Neural progenitor cell (in vitro differentiated cells): ENCODE data around the gene S100G. TPM values are rescaled to one million over a fixed set of nuclear protein-coding genes. Genes with fewer than 3 reads are reported as not detected.

Experiments used
- DNase-seq: peaks from one replicate; pipeline ENCODE4 v3.0.0-alpha.2; 2016; ENCODE audit warnings: low spot score
- H2AFZ ChIP-seq: fragments of 200-600 bp; sonication (generic); replicated peaks from 2 replicates; pipeline ENCODE4 v1.6.1; 2016; ENCODE audit warnings: antibody characterized with exemption
- H3F3A ChIP-seq: fragments of 200-600 bp; sonication (generic); 2 replicates; pipeline ENCODE4 v1.6.1; 2016; ENCODE audit warnings: antibody characterized with exemption, low read depth
- H3K27ac ChIP-seq: fragments of 200-600 bp; sonication (generic); 2 replicates; pipeline ENCODE4 v1.5.1; 2016; ENCODE audit warnings: mild to moderate bottlenecking
- H3K27me3 ChIP-seq: fragments of 200-600 bp; sonication (generic); 2 replicates; pipeline ENCODE4 v1.6.1; 2016; ENCODE audit warnings: mild to moderate bottlenecking, moderate library complexity
- H3K36me3 ChIP-seq: fragments of 200-600 bp; sonication (generic); 2 replicates; pipeline ENCODE4 v1.5.1; 2016
- H3K4me1 ChIP-seq: fragments of 200-600 bp; sonication (generic); 2 replicates; pipeline ENCODE4 v1.6.1; 2016; ENCODE audit warnings: mixed run types
- H3K4me2 ChIP-seq: fragments of 200-600 bp; sonication (generic); 2 replicates; pipeline ENCODE4 v1.6.1; 2016
- H3K4me3 ChIP-seq: fragments of 200-600 bp; sonication (generic); 2 replicates; pipeline ENCODE4 v1.5.1; 2016
- H3K79me2 ChIP-seq: fragments of 200-600 bp; sonication (generic); 2 replicates; pipeline ENCODE4 v1.6.1; 2016; ENCODE audit warnings: low read depth
- H3K9ac ChIP-seq: fragments of 200-600 bp; sonication (generic); 2 replicates; pipeline ENCODE4 v1.6.1; 2016
- H3K9me3 ChIP-seq: fragments of 200-600 bp; sonication (generic); 2 replicates; pipeline ENCODE4 v1.5.1; 2016; ENCODE audit warnings: low read depth
- H4K20me1 ChIP-seq: fragments of 200-600 bp; sonication (generic); 2 replicates; pipeline ENCODE4 v1.6.1; 2016; ENCODE audit warnings: low read depth
- H3K27ac Mint-ChIP-seq: 3 replicates; pipeline ENCODE4 v1.8.0; 2021; ENCODE audit warnings: mixed read lengths
- H3K27me3 Mint-ChIP-seq: 2 replicates; pipeline ENCODE4 v1.8.0; 2022; ENCODE audit warnings: low read depth, mild to moderate bottlenecking, inconsistent platforms, moderate library complexity, mixed read lengths; ENCODE audit not compliant: insufficient read depth
- H3K36me3 Mint-ChIP-seq: 3 replicates; pipeline ENCODE4 v1.8.0; 2021; ENCODE audit warnings: mixed read lengths
- H3K4me1 Mint-ChIP-seq: 3 replicates; pipeline ENCODE4 v1.8.0; 2021; ENCODE audit warnings: mixed read lengths
- H3K4me3 Mint-ChIP-seq: 3 replicates; pipeline ENCODE4 v1.8.0; 2021; ENCODE audit warnings: mild to moderate bottlenecking, moderate library complexity, mixed read lengths
- H3K9me3 Mint-ChIP-seq: 3 replicates; pipeline ENCODE4 v1.8.0; 2020; ENCODE audit warnings: mixed read lengths
- CTCF ChIP-seq: fragments of 200-600 bp; sonication (generic); IDR thresholded peaks from 2 replicates; pipeline ENCODE4 v1.5.1; 2017; ENCODE audit warnings: antibody characterized with exemption, mild to moderate bottlenecking
- EZH2 ChIP-seq: fragments of 200-600 bp; sonication (generic); IDR thresholded peaks from 2 replicates; pipeline ENCODE4 v1.6.1; 2017; ENCODE audit warnings: antibody characterized with exemption, mild to moderate bottlenecking, moderate library complexity
- EZH2phosphoT487 ChIP-seq: fragments of 200-600 bp; sonication (generic); IDR thresholded peaks from 2 replicates; pipeline ENCODE4 v1.6.1; 2017; ENCODE audit warnings: antibody characterized with exemption
- total RNA-seq: library from RNA; depleted of rRNA; stranded (reverse); fragments of >200 nt; gene quantifications from 2 replicates; pipeline ENCODE4 v1.2.3, GENCODE V29; 2015; ENCODE audit warnings: low replicate concordance

S100G gene
- total RNA-seq, 1 donor from 2014 or later, result not detected

DNA sequence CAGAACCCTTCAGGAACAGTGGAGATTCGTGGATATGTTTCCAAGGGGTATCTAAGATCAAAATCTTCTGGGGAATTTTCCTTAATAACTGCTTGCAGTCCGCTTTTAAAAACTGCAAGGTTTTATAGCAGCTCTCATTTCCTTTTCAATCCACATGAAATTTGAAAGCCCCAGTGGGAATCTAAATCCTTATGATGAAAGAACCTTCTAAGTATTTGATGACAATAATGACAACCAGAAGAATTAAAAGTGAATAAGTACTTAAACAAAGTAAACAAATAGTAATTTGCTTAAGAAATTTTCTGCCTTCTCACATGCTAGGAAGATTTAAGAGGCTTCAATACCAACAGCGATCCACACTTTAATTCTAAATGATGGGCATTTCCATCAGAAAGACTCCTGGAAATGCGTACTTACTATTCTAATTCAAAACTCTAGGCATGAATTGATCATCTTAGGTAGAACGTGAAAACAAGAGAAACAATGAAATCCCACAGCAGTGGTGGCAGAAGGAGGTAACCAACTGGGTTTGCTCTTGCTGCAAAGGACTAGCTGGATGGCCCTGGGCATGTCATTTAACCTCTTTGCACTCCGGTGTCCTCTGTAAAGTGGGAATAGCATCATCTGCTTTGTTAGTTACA lies 37.6 kb upstream of the S100G start:
- no peaks in the 10 kb centered on the region for H3K4me1 ChIP-seq
- peaks cover 10% of the 10 kb centered on the region for H3K36me3 ChIP-seq
- H3K27me3 ChIP-seq, result no peaks in the 10 kb centered on the region
- no peaks in the 10 kb centered on the region for H3K79me2 ChIP-seq
- Mint-ChIP-seq H3K27ac (no peak overlapping the region), H3K4me1 (no peaks in the 10 kb centered on the region), H3K27me3 (peaks cover 2% of the 10 kb centered on the region), H3K4me3 (no peak overlapping the region), H3K36me3 (peaks cover 24% of the 10 kb centered on the region), H3K9me3 (peaks cover 2% of the 10 kb centered on the region)
- H3K4me2 ChIP-seq, result no peak overlapping the region
- no peak overlapping the region for H2AFZ ChIP-seq
- no peaks in the 10 kb centered on the region for H4K20me1 ChIP-seq
- H3K27ac ChIP-seq, result no peak overlapping the region
- H3K9me3 ChIP-seq, result no peaks in the 10 kb centered on the region
- no peak for TF ChIP-seq CTCF
- H3K4me3 ChIP-seq, result no peak overlapping the region
- H3F3A ChIP-seq, result no peaks in the 10 kb centered on the region
- DNase-seq, result no peak
- H3K9ac ChIP-seq, result no peak overlapping the region

DNA sequence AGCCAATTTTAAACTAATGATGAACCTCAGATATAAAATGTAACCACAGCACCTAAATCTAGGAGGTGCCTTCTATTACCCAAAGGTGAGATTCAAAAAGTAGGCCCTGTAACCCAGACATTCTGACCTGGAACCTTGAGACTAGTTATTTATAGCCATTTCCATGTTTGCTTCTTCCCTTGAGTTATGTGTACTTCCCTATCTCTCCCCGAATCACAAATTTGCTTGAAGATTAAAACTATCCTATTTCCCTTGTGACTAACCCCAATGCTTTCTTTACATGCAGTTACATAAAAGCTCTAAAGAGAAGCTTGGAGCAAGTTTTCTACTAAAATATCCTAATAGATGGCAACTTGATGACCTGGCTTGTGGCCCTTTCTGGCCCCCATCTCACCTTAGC lies 32.6 kb upstream of the S100G start:
- no peak overlapping the region for H3K4me2 ChIP-seq
- TF ChIP-seq EZH2 (no peak), CTCF (no peak), EZH2phosphoT487 (no peak)
- no peak overlapping the region for H3K4me3 ChIP-seq
- no peaks in the 10 kb centered on the region for H4K20me1 ChIP-seq
- H3K4me1 ChIP-seq, result no peaks in the 10 kb centered on the region
- H2AFZ ChIP-seq, result no peak overlapping the region
- Mint-ChIP-seq H3K4me1 (no peaks in the 10 kb centered on the region), H3K9me3 (no peaks in the 10 kb centered on the region), H3K27me3 (peaks cover 4% of the 10 kb centered on the region), H3K36me3 (peaks cover 36% of the 10 kb centered on the region), H3K27ac (no peak overlapping the region), H3K4me3 (no peak overlapping the region)
- peaks cover 10% of the 10 kb centered on the region for H3K36me3 ChIP-seq
- H3K9me3 ChIP-seq, result no peaks in the 10 kb centered on the region
- no peaks in the 10 kb centered on the region for H3F3A ChIP-seq
- H3K27ac ChIP-seq, result no peak overlapping the region
- no peak for DNase-seq
- no peak overlapping the region for H3K9ac ChIP-seq
- no peaks in the 10 kb centered on the region for H3K27me3 ChIP-seq
- H3K79me2 ChIP-seq, result no peaks in the 10 kb centered on the region

GRCh38 chrX:16618422-16618821 lies 31.5 kb upstream of the S100G start:
- no peaks in the 10 kb centered on the region for H3K4me1 ChIP-seq
- no peaks in the 10 kb centered on the region for H4K20me1 ChIP-seq
- Mint-ChIP-seq H3K4me3 (no peak overlapping the region), H3K27me3 (peaks cover 4% of the 10 kb centered on the region), H3K36me3 (peaks cover 33% of the 10 kb centered on the region), H3K27ac (no peak overlapping the region), H3K4me1 (no peaks in the 10 kb centered on the region), H3K9me3 (no peaks in the 10 kb centered on the region)
- H3K4me3 ChIP-seq, result no peak overlapping the region
- no peaks in the 10 kb centered on the region for H3F3A ChIP-seq
- H3K4me2 ChIP-seq, result no peak overlapping the region
- H3K9ac ChIP-seq, result no peak overlapping the region
- no peak for TF ChIP-seq EZH2
- no peak for TF ChIP-seq CTCF
- no peak for TF ChIP-seq EZH2phosphoT487
- no peaks in the 10 kb centered on the region for H3K27me3 ChIP-seq
- H3K9me3 ChIP-seq, result no peaks in the 10 kb centered on the region
- no peak overlapping the region for H3K27ac ChIP-seq
- H3K36me3 ChIP-seq, result peaks cover 10% of the 10 kb centered on the region
- DNase-seq, result no peak
- H2AFZ ChIP-seq, result no peak overlapping the region
- H3K79me2 ChIP-seq, result no peaks in the 10 kb centered on the region
